Measurements from ENCODE around the gene GOLGA6D.
"Not testable (repeated sequence)": the region's sequence is repeated elsewhere in the genome, so short reads cannot be mapped to it uniquely, and the experiment has no call there.

DNA sequence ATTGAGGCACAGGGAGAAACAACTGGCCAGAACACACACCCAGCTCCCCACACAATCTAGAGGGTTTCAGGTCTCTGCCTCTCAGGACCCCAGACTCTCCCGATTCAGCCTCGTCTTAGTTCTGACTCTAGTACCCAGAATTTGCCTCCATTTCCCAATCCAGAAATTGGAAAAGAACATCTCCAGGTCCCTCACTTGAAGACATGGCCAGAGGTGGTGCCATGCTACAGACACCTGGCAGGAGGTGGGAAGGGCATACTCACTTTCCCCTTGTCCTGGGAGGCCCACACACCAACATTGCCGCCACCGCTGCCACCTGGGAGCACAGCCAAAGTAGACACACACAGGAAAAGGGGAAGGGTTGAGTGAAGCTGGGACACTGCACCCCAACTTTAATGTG lies 20.1 kb downstream of the GOLGA6D start:
- TF ChIP-seq OSR1 (CRISPR knock-in tag; IDR thresholded peaks at IDR 0.05); ISL1 (CRISPR knock-in tag; IDR thresholded peaks at IDR 0.05); SNAI2 (CRISPR knock-in tag; IDR thresholded peaks at IDR 0.05); ZFP30 (CRISPR knock-in tag; IDR thresholded peaks at IDR 0.05); TCF4 (CRISPR knock-in tag; IDR thresholded peaks at IDR 0.05; ENCODE audit: borderline replicate concordance); RARB (CRISPR knock-in tag; IDR thresholded peaks at IDR 0.05); ZNF8 (CRISPR knock-in tag; IDR thresholded peaks at IDR 0.05); ZFP3 (CRISPR knock-in tag; IDR thresholded peaks at IDR 0.05); ZNF70 (CRISPR knock-in tag; IDR thresholded peaks at IDR 0.05); ESRRG (CRISPR knock-in tag; IDR thresholded peaks at IDR 0.05): not testable (repeated sequence)
- TF ChIP-seq, protein P1, sequence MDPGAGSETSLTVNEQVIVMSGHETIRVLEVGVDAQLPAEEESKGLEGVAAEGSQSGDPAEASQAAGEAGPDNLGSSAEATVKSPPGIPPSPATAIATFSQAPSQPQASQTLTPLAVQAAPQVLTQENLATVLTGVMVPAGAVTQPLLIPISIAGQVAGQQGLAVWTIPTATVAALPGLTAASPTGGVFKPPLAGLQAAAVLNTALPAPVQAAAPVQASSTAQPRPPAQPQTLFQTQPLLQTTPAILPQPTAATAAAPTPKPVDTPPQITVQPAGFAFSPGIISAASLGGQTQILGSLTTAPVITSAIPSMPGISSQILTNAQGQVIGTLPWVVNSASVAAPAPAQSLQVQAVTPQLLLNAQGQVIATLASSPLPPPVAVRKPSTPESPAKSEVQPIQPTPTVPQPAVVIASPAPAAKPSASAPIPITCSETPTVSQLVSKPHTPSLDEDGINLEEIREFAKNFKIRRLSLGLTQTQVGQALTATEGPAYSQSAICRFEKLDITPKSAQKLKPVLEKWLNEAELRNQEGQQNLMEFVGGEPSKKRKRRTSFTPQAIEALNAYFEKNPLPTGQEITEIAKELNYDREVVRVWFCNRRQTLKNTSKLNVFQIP (CRISPR knock-in tag; IDR thresholded peaks at IDR 0.05; ENCODE audit: borderline replicate concordance, low read depth): not testable (repeated sequence)
- TF ChIP-seq, protein P2, sequence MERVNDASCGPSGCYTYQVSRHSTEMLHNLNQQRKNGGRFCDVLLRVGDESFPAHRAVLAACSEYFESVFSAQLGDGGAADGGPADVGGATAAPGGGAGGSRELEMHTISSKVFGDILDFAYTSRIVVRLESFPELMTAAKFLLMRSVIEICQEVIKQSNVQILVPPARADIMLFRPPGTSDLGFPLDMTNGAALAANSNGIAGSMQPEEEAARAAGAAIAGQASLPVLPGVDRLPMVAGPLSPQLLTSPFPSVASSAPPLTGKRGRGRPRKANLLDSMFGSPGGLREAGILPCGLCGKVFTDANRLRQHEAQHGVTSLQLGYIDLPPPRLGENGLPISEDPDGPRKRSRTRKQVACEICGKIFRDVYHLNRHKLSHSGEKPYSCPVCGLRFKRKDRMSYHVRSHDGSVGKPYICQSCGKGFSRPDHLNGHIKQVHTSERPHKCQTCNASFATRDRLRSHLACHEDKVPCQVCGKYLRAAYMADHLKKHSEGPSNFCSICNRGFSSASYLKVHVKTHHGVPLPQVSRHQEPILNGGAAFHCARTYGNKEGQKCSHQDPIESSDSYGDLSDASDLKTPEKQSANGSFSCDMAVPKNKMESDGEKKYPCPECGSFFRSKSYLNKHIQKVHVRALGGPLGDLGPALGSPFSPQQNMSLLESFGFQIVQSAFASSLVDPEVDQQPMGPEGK (CRISPR knock-in tag; IDR thresholded peaks at IDR 0.05; ENCODE audit: borderline replicate concordance): not testable (repeated sequence)
- TF ChIP-seq, protein P3, sequence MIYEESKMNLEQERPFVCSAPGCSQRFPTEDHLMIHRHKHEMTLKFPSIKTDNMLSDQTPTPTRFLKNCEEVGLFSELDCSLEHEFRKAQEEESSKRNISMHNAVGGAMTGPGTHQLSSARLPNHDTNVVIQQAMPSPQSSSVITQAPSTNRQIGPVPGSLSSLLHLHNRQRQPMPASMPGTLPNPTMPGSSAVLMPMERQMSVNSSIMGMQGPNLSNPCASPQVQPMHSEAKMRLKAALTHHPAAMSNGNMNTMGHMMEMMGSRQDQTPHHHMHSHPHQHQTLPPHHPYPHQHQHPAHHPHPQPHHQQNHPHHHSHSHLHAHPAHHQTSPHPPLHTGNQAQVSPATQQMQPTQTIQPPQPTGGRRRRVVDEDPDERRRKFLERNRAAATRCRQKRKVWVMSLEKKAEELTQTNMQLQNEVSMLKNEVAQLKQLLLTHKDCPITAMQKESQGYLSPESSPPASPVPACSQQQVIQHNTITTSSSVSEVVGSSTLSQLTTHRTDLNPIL (CRISPR knock-in tag; IDR thresholded peaks at IDR 0.05; ENCODE audit: low read depth): not testable (repeated sequence)
